ENCODE measurements around the gene RAI1.

DNA sequence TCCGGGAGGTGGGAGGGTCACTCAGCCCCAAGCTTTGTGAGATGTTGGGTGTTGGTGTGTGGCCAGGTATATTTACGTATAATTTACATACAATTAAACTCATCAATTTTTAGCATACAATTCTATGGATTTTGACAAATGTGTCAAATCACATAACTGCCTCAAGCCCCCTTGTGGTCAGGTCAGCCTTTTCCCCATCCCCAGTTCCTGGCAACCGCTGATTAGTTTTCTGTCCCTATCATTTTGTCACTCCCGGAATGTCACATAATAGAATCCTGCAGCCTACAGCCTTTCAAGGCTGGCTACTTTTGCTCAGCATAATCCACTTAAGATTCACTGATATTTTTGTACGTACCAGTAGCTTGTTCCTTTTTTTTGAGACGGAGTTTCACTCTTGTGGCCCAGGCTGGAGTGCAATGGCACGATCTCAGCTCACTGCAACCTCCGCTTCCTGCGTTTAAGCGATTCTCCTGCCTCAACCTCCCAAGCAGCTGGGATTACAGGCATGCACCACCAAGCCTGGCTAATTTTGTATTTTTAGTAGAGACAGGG is 19.3 kb upstream of the RAI1 start:
- TF ChIP-seq POLR2A (IDR thresholded peaks at IDR 0.05; ENCODE audit: low read length) (no peak), GATA1 (IDR thresholded peaks at IDR 0.05; ENCODE audit: low read depth, low read length) (no peak)

Data from erythroblast (primary cell).